Peyer's patch (tissue), 4 donors: ENCODE measurements around the gene NOL4L. TPM values are rescaled to one million over a fixed set of nuclear protein-coding genes. Genes with fewer than 3 reads are reported as not detected.

Source experiments
- DNase-seq, 3 donors: peaks; one replicate each; pipeline ENCODE4 v3.0.0-alpha.2; 2017 to 2019
- H3K27ac ChIP-seq, 4 donors: fragments of 200-600 bp; sonication (generic); one replicate each; pipeline ENCODE4 v1.5.1; 2016 to 2019
- H3K27me3 ChIP-seq, 2 donors: fragments of 200-600 bp; sonication (generic); one replicate each; pipeline ENCODE4 v1.5.1; 2019
- H3K36me3 ChIP-seq, 3 donors: fragments of 200-600 bp; sonication (generic); one replicate each; pipeline ENCODE4 v1.5.1; 2016 to 2019
- H3K4me1 ChIP-seq, 4 donors: fragments of 200-600 bp; sonication (generic); one replicate each; pipeline ENCODE4 v1.5.1; 2016 to 2019
- H3K4me3 ChIP-seq, 4 donors: fragments of 200-600 bp; sonication (generic); 1 replicate in 3 of 4; 2 replicates in 1 of 4; pipeline ENCODE4 v1.5.1; 2016 to 2019; ENCODE audit warnings: mild to moderate bottlenecking in 1 of 4
- H3K9me3 ChIP-seq, 4 donors: fragments of 200-600 bp; sonication (generic); one replicate each; pipeline ENCODE4 v1.5.1; 2016 to 2019; ENCODE audit warnings: mild to moderate bottlenecking in 1 of 4
- POLR2A ChIP-seq, 2 donors: fragments of 450-650 bp; IDR thresholded peaks; one replicate each; pipeline ENCODE4 v1.5.1; 2017; ENCODE audit warnings: antibody characterized with exemption in 2 of 2, mild to moderate bottlenecking in 2 of 2, moderate library complexity in 2 of 2
- total RNA-seq, 4 donors: library from RNA; depleted of rRNA; stranded (reverse); fragments of >200 nt; gene quantifications; one replicate each; pipeline ENCODE4 v1.1.0, GENCODE V29; 2016
- TF ChIP-seq, protein P1 (sequence below), 6 experiments: fragments of 450-650 bp in 4 of 6; fragments of 200-600 bp in 2 of 6; sonication (generic) in 1 of 6; IDR thresholded peaks; one replicate each; pipeline ENCODE4 v1.5.1; 2017 to 2019; ENCODE audit warnings: antibody characterized with exemption in 6 of 6, mild to moderate bottlenecking in 3 of 6, moderate library complexity in 1 of 6

The NOL4L gene
- total RNA-seq, 4 donors from 2014 or later, result 44.6 to 134 (median 109) TPM

DNA sequence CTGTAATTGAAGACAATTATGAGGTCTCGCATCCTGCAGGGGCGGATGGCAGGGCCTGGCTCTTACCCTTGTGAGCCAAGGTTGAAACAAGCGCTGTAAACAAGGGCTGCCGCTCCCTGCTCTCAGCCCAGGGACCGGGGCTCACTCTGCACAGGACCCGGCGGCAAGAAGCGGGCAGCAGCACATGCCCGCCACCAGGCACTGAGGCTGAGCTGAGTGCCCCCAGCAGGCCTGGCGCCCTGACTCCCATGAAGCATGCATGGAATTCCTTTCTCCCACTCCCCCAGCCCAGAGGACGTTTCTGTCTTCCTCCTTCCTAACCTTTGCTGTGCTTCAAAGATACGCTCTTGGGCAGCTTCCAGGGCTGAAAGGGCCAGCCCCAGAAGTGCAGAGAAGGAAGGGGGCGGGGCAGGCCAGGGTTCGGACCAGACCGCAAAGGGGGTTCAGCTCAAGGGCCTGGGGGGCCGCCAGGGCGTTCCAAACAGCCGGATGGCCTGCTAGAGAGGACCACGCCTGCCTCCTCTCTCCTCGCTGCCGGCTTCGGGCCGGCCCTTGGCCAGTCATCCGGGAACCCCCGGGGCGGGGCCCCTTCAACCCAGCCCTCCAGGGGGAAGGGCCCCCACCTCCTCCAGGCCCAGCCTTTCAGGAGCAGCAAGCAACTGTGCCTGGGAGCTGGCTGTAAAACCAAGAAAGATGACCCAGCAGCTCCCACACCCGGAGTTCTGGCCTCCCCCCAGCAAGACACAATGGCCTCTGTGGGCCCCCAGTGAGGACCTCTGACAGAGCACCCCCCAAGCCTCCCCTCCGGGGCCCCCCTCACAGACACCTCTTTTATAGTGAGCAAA lies 109.9 kb downstream of the NOL4L start:
- peak; percentile 37 to 94 (median 92) for DNase-seq
- H3K4me1 ChIP-seq, result peaks cover 5 to 96% (median 29%) of the 10 kb centered on the region in 4 donors
- H3K27me3 ChIP-seq, result no peaks in the 10 kb centered on the region
- peaks cover 0 to 7% (median 0%) of the 10 kb centered on the region in 3 donors for H3K36me3 ChIP-seq
- H3K9me3 ChIP-seq, result no peaks in the 10 kb centered on the region
- peak; percentile 26 to 51 for TF ChIP-seq POLR2A (IDR thresholded peaks at IDR 0.05)
- TF ChIP-seq, protein P1, sequence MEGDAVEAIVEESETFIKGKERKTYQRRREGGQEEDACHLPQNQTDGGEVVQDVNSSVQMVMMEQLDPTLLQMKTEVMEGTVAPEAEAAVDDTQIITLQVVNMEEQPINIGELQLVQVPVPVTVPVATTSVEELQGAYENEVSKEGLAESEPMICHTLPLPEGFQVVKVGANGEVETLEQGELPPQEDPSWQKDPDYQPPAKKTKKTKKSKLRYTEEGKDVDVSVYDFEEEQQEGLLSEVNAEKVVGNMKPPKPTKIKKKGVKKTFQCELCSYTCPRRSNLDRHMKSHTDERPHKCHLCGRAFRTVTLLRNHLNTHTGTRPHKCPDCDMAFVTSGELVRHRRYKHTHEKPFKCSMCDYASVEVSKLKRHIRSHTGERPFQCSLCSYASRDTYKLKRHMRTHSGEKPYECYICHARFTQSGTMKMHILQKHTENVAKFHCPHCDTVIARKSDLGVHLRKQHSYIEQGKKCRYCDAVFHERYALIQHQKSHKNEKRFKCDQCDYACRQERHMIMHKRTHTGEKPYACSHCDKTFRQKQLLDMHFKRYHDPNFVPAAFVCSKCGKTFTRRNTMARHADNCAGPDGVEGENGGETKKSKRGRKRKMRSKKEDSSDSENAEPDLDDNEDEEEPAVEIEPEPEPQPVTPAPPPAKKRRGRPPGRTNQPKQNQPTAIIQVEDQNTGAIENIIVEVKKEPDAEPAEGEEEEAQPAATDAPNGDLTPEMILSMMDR (IDR thresholded peaks at IDR 0.05), result no peak
- peak overlapping the region; percentile 58 to 95 (median 82) for H3K27ac ChIP-seq
- H3K4me3 ChIP-seq, result peak overlapping the region; percentile 7 to 52 (median 32)

DNA sequence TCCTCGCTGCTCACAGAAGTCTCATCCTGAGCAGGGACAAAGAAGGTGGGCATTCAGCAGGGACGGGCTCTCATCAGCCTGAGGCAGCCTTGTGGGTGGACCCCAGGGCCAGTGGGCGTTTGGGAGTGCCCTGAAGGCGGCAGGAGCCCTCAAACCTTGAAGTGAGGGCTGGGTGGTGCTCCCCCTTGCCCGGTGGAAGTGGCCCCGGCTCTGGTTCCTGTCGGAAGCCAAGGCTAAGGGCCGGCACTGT lies 110.5 kb downstream of the NOL4L start:
- TF ChIP-seq POLR2A (IDR thresholded peaks at IDR 0.05), result no peak
- TF ChIP-seq, protein P1 (IDR thresholded peaks at IDR 0.05), result no peak
- H3K36me3 ChIP-seq, result peaks cover 0 to 7% (median 0%) of the 10 kb centered on the region in 3 donors
- DNase-seq, result no peak
- peak overlapping the region; percentile 7 to 52 (median 32) for H3K4me3 ChIP-seq
- no peaks in the 10 kb centered on the region for H3K27me3 ChIP-seq
- H3K27ac ChIP-seq, result peak overlapping the region; percentile 58 to 95 (median 82)
- peaks cover 5 to 96% (median 29%) of the 10 kb centered on the region in 4 donors for H3K4me1 ChIP-seq
- H3K9me3 ChIP-seq, result no peaks in the 10 kb centered on the region

DNA sequence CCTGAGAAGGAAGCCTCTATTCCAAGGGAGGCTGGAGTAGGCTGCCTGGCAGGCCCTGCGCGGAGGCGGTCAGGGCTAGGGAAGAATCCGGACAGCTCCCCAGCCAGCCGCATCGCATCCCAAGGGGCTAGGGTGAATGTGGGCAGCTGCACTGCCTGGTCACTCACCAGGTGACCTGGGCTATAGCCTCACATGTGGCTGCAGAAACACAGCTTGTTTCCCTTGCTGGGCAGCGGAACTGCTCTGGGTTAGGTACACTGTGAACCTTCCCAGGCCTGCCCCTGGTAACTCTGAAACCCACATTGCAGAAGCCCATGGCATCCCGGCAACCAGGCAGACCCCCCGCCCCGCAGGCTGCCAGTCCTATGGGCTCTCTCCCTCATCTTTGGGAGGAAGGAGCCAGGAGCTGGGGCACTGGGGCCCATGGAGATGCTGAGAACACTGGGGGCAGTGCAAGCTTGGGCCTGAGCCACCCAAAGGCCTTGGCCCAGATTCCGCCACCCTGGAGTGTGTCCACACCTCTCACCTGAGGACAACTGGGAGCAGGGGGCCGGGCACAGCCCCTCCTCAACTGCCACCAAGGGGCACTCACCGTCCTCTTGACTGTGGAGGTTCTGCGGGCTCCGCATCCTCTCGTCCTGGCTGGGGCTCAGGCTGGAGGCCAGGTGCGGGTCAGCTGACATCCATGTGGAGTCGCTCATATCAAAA lies 111.0 kb downstream of the NOL4L start:
- DNase-seq, result no peak
- Histone ChIP-seq H3K9me3 (no peaks in the 10 kb centered on the region), H3K4me1 (peaks cover 5 to 93% (median 27%) of the 10 kb centered on the region in 4 donors), H3K27me3 (no peaks in the 10 kb centered on the region), H3K27ac (peak overlapping the region; percentile 58 to 95 (median 82)), H3K4me3 (peak overlapping the region in 3 of 4 donors; percentile 7 to 52 (median 44)), H3K36me3 (peaks cover 0 to 7% (median 0%) of the 10 kb centered on the region in 3 donors)
- TF ChIP-seq, protein P1 (IDR thresholded peaks at IDR 0.05), result no peak
- no peak for TF ChIP-seq POLR2A (IDR thresholded peaks at IDR 0.05)

DNA sequence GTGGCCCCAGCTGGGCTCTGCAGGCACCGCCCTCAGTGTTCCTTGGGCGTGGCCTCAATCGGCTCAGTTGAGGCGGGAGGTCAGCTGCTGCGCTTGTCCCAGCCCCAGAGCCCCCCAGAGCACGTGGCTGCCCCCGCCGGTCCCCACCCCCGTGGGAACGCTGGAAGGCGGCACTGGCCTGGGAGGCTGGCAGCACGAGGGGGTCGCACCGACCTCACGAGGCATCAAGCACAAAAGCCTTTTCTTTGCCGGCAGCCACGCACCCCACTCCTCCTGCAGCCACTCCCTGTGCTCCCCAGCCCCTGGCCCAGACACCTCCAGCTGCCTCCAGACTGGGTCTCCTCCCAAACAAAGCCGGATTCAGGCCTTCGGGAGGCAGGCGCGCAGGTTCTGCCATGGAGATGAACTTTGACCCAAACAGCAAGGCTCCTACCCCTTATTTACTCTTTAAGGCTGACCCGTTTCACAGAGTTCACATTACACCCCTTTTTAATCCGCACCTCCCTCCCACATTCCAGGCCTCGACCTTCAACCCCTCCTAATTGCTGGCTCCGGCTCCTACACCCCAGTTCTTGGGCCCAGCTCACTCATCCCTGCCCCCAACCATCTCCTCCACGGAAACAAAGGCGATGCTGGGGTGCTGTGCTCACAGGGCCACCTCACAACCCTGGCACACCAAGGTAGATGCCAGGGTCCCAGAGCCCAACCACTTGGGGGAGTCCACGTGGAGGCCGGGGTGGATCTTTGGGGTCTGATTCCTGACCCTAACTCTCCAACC lies 111.7 kb downstream of the NOL4L start:
- DNase-seq, result peak in 2 of 3 donors; percentile 65 to 77
- Histone ChIP-seq H3K4me1 (peaks cover 5 to 93% (median 23%) of the 10 kb centered on the region in 4 donors), H3K36me3 (peaks cover 0 to 7% (median 0%) of the 10 kb centered on the region in 3 donors), H3K9me3 (no peaks in the 10 kb centered on the region), H3K27ac (peak overlapping the region in 3 of 4 donors; percentile 71 to 95 (median 93)), H3K27me3 (no peaks in the 10 kb centered on the region), H3K4me3 (peak overlapping the region in 2 of 4 donors; percentile 44 to 52)
- peak in 1 of 2 donors; percentile 13 for TF ChIP-seq POLR2A (IDR thresholded peaks at IDR 0.05)
- TF ChIP-seq, protein P1 (IDR thresholded peaks at IDR 0.05), result no peak

DNA sequence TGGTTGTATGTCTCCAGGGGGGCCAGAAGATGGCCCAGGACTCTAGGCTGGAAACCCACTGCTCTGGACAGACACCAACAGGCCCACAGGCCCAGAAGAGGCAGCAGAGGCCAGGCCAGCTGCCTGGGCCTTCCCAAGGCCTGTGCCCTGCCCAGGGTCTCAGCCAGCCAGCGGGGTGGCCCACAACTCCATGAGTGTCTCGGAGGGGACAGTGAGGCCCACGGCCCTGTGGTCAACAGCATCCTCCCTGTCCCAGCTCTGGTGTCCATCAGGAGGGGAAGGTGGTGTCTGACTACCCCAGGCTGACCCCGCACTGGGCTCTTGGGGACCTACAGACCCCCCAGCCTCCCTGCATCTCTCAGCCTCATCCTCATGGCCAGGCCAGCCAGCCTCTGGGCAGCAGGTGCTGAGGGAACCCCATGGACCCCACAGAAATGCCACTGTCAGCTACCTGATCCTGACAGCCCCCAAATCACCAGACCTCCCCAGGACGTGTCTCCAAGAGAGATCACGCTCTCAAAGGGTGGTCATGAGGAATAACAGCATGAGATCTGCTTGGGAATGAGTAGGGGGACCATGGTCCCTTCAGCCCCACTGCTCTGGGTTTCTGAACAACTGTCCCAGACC lies 112.4 kb downstream of the NOL4L start:
- DNase-seq, result no peak
- H3K9me3 ChIP-seq, result no peaks in the 10 kb centered on the region
- peaks cover 0 to 7% (median 0%) of the 10 kb centered on the region in 3 donors for H3K36me3 ChIP-seq
- no peak for TF ChIP-seq POLR2A (IDR thresholded peaks at IDR 0.05)
- TF ChIP-seq, protein P1 (IDR thresholded peaks at IDR 0.05), result no peak
- peaks cover 5 to 93% (median 23%) of the 10 kb centered on the region in 4 donors for H3K4me1 ChIP-seq
- H3K27me3 ChIP-seq, result no peaks in the 10 kb centered on the region
- peak overlapping the region in 3 of 4 donors; percentile 71 to 95 (median 93) for H3K27ac ChIP-seq
- peak overlapping the region in 2 of 4 donors; percentile 44 to 52 for H3K4me3 ChIP-seq
